Gastroesophageal sphincter (tissue), 3 donors: ENCODE results near the gene FBXW11.

Experiments used
- POLR2A ChIP-seq, 2 donors: fragments of 450-650 bp; IDR thresholded peaks; one replicate each; pipeline ENCODE4 v1.6.1; 2017; ENCODE audit warnings: antibody characterized with exemption in 2 of 2, mild to moderate bottlenecking in 2 of 2, moderate library complexity in 1 of 2
- TF ChIP-seq, protein P1 (sequence below), 4 experiments: fragments of 200-600 bp in 2 of 4; fragments of 450-650 bp in 2 of 4; sonication (generic) in 1 of 4; IDR thresholded peaks; one replicate each; pipeline ENCODE4 v1.5.1; 2017 to 2019; ENCODE audit warnings: antibody characterized with exemption in 4 of 4, mild to moderate bottlenecking in 2 of 4, moderate library complexity in 2 of 4

DNA sequence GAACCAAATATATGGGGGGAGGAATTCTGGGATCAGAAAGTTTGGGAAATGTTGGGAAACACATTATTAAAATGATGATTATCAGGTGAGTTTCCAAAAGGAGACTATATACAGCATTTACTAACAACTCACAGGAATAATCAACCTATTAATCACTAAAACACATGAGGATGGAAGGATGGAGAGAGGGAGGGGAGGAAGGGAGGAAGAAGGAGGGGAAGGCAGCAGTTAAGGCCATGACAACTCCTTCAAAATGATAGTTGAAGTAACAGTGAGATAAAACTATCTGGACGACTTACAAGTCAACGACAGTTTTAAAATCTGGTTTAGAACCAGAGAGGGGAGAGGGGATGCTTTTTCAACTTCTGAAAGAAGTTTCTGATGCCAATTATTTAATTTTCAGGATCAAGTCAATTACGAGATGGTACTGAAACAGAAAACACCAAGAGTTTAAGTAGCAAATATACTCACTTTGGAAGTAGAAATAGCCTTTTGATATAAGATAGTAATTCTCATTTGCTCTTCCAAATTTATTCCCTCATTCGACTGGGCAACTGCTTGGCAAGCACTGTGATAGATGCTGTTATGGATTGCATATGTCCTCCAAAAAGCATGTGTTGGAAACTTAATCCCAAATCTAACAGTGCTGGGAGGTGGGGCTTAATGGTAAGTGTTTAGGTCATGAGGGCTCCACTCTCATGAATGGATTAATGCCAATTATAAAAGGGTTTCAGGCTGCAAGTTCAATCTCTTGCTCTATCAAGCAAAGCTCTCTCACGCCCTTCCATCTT is 30.4 kb downstream of the FBXW11 start:
- TF ChIP-seq, protein P1, sequence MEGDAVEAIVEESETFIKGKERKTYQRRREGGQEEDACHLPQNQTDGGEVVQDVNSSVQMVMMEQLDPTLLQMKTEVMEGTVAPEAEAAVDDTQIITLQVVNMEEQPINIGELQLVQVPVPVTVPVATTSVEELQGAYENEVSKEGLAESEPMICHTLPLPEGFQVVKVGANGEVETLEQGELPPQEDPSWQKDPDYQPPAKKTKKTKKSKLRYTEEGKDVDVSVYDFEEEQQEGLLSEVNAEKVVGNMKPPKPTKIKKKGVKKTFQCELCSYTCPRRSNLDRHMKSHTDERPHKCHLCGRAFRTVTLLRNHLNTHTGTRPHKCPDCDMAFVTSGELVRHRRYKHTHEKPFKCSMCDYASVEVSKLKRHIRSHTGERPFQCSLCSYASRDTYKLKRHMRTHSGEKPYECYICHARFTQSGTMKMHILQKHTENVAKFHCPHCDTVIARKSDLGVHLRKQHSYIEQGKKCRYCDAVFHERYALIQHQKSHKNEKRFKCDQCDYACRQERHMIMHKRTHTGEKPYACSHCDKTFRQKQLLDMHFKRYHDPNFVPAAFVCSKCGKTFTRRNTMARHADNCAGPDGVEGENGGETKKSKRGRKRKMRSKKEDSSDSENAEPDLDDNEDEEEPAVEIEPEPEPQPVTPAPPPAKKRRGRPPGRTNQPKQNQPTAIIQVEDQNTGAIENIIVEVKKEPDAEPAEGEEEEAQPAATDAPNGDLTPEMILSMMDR (IDR thresholded peaks at IDR 0.05) = no peak
- no peak for TF ChIP-seq POLR2A (IDR thresholded peaks at IDR 0.05)
